ENCODE data around the gene IDE. TPM values are rescaled to one million over a fixed set of nuclear protein-coding genes. Genes with fewer than 3 reads are reported as not detected.

Gene IDE
- total and polyA plus RNA-seq, 9 of the 15 experiments (the other 6 are each of a cell fraction or from before 2014, with no cell fraction given) = 10.2 to 50.6 (median 33.2) TPM

DNA sequence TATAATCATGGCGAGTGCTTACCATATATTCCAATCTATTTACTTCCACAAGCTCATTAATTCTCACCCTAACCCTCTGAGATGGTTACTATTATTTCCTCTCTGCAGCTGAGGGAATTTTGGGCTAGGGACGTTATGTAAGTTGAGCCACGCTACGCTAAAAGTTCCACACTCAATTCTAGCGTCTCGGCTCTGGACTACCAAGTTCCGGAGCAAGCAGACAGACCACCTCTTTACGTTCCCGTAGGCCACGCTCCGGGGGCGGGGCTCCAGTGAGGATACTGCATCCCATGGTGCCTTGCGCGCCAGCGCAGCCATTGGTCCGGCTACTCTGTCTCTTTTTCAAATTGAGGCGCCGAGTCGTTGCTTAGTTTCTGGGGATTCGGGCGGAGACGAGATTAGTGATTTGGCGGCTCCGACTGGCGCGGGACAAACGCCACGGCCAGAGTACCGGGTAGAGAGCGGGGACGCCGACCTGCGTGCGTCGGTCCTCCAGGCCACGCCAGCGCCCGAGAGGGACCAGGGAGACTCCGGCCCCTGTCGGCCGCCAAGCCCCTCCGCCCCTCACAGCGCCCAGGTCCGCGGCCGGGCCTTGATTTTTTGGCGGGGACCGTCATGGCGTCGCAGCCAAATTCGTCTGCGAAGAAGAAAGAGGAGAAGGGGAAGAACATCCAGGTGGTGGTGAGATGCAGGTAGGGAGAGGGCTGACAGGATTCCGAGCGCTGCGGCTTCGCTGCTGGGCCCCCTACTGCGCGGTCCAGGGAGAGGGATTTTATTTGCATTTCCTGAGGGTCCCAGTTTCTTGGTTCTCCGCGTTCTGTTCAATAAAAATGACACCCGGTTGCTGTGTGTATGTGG lies 19.1 kb upstream of the IDE start, which contains the start of gene KIF11 (continued):
- TF ChIP-seq MAZ (CRISPR knock-in tag; conservative IDR thresholded peaks at IDR 0.05 in 1 of 2, IDR thresholded peaks at IDR 0.05 in 1 of 2) = peak in 1 of 2 experiments; percentile 73; a peak in 2 of 4 replicates
- TF ChIP-seq KDM5B (IDR thresholded peaks at IDR 0.05; ENCODE audit: insufficient replicate concordance, low read depth, low read length) = peak; percentile 86
- TF ChIP-seq ZFP91 (CRISPR knock-in tag; IDR thresholded peaks at IDR 0.05) = no peak
- peak; percentile 55 for TF ChIP-seq ETV1 (tag; conservative IDR thresholded peaks at IDR 0.05; ENCODE audit: low read depth)
- TF ChIP-seq, protein P1, sequence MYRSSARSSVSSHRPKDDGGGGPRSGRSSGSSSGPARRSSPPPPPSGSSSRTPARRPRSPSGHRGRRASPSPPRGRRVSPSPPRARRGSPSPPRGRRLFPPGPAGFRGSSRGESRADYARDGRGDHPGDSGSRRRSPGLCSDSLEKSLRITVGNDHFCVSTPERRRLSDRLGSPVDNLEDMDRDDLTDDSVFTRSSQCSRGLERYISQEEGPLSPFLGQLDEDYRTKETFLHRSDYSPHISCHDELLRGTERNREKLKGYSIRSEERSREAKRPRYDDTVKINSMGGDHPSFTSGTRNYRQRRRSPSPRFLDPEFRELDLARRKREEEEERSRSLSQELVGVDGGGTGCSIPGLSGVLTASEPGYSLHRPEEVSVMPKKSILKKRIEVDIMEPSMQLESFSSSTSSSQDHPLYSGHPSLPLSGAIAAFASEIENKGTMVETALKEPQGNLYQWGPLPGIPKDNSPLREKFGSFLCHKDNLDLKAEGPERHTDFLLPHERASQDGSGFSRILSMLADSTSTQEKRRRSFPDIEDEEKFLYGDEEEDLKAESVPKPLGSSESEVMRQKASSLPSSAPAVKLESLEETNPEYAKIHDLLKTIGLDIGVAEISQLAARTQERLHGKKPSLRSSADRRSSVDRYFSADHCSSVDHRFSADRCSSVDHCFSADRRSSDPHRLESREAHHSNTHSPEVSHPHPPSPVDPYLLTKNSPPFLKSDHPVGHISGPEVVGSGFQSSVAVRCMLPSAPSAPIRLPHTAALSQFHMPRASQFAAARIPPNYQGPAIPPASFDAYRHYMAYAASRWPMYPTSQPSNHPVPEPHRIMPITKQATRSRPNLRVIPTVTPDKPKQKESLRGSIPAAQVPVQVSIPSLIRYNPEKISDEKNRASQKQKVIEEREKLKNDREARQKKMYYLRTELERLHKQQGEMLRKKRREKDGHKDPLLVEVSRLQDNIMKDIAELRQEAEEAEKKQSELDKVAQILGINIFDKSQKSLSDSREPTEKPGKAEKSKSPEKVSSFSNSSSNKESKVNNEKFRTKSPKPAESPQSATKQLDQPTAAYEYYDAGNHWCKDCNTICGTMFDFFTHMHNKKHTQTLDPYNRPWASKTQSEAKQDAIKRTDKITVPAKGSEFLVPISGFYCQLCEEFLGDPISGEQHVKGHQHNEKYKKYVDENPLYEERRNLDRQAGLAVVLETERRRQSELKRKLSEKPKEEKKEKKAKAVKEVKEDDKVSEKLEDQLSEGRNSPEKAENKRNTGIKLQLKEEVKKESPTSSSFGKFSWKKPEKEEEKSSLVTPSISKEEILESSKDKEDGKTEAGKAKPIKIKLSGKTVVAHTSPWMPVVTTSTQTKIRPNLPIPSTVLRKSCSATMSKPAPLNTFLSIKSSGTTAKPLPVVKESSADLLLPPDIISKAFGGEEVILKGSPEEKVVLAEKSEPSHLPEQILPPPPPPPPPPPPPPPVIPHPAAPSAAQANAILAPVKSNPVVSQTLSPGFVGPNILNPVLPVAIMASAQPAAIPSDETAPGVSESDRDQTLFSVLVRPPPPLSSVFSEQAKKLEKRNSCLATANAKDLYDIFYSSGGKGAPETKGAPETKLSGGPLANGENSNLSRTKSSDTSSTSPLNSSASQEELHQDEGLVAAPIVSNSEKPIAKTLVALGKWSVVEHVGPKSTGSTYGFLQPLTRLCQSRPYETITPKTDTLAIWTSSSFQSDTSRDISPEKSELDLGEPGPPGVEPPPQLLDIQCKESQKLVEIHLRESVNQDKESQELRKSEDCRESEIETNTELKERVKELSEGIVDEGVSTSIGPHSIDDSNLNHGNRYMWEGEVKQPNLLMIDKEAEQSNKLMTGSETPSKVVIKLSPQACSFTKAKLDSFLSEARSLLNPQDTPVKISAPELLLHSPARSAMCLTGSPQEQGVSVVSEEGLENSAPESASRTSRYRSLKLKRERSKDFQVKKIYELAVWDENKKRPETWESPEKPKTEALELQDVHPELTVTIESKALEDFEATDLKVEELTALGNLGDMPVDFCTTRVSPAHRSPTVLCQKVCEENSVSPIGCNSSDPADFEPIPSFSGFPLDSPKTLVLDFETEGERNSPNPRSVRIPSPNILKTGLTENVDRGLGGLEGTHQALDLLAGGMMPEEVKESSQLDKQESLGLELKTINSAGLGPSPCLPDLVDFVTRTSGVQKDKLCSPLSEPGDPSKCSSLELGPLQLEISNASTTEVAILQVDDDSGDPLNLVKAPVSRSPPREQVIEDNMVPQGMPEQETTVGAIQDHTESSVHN (IDR thresholded peaks at IDR 0.05; ENCODE audit: borderline replicate concordance in 1 of 2, low read depth in 1 of 2) = no peak
- TF ChIP-seq HMBOX1 (IDR thresholded peaks at IDR 0.05) = no peak
- 0 out of 2 replicates have a peak, but pooled peaks have one; percentile 4 for TF ChIP-seq NCOR1 (IDR thresholded peaks at IDR 0.05)
- TF ChIP-seq EP400 (IDR thresholded peaks at IDR 0.05) = peak; percentile 95
- no peak for TF ChIP-seq NUFIP1 (IDR thresholded peaks at IDR 0.05; ENCODE audit: partially characterized antibody)
- peak in 1 of 2 experiments; percentile 57; a peak in 1 of 4 replicates for TF ChIP-seq CSDE1 (IDR thresholded peaks at IDR 0.05)
- peak; percentile 80 for TF ChIP-seq KAT7 (CRISPR knock-in tag; IDR thresholded peaks at IDR 0.05; ENCODE audit: borderline replicate concordance)
- TF ChIP-seq HDAC2 (IDR thresholded peaks at IDR 0.05) = 0 out of 2 replicates have a peak, but pooled peaks have one; percentile 22
- peak; percentile 94 for TF ChIP-seq E2F4 (CRISPR knock-in tag; IDR thresholded peaks at IDR 0.05; ENCODE audit: low read depth)
- TF ChIP-seq TBP (optimal IDR thresholded peaks at IDR 0.05; ENCODE audit: low read depth, low read length) = peak; percentile 90

Data from K562 (cell line).